NCI-H1417 (cell line): Measurements from ENCODE around the gene KISS1R.
"Not testable (repeated sequence)": the region's sequence is repeated elsewhere in the genome, so short reads cannot be mapped to it uniquely, and the experiment has no call there.

Source experiments
- DNase-seq, 3 experiments: peaks; one replicate each; lab custom pipeline; 2025; lab: John Stamatoyannopoulos, UW

The KISS1R gene

GRCh38 chr19:917323-918151, at the start of gene KISS1R:
TSS of gene KISS1R (plus strand) at chr19:917333. CDS start at chr19:917503, 170 bp downstream.
- peak in 2 of 3 experiments; percentile 84 to 86 for DNase-seq

DNA sequence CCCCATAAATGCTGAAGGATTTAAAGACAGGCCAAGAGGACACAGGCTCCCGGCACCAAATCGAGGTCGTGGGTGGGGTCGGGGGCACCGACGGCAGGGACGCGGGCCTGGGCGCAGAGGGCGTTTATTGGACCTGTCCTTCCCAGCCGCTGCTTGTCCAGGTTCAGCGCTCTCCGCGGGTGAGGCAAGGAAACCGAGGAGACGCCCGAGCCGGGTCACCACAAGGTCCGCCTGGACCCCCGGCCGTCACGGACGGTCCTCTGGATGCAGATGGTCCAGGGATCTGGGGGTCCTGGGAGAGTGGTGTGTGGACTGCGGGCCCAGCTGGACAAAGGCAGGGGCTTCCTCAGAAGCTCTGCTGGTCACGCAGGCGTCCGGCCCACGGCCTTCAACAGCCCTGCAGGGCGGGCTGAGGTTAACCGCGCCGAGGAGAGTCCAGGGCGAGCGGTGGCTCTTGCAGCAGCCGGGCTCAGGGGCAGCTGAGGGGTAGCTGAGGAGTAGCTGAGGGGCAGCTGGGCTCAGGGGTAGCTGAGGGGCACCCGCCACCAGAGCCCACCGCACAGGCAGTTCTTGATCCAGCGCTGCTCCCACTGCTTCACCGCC, 49.2 kb upstream of the KISS1R start:
- no peak for DNase-seq

DNA sequence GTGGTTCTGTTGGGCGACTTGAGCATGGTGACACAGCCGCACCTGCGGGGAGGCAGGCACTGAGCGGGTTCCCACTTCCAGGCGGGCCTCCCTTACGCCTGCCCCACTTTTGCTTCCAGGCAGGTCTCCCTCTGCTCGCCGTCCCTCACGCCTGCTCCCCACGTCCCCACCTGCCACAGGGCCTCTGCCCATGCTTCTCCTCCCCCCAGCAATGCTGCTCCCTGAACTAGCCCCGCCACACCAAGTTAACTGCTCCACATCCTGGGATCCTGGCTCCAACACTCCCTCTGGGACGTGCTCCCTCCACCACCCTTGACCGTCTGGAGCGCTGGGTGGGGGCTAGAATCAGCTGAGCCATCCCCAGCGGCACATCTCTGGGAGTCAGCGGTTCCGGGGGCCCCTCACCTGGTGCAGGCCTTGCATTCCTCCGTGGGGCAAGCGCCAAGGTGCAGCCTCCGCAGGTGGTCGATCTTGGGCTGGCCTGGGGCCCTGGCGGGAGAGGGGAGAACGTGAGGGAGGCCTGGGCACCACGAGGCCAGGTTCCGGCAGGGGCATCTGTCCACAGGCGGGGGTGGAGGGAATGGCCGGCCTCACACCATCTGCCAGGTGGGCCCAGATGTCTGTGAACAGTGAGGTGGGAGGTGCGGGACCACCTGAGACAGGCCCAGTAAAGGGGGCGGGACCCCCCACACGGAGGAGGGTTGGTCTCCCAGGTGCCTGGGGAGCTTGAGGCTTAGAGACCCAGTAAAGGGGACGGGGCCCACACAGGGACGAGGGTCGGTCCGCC, 48.5 kb upstream of the KISS1R start:
- DNase-seq, result no peak

GRCh38 chr19:869245-870177, 47.6 kb upstream of the KISS1R start:
- DNase-seq, result no peak

DNA sequence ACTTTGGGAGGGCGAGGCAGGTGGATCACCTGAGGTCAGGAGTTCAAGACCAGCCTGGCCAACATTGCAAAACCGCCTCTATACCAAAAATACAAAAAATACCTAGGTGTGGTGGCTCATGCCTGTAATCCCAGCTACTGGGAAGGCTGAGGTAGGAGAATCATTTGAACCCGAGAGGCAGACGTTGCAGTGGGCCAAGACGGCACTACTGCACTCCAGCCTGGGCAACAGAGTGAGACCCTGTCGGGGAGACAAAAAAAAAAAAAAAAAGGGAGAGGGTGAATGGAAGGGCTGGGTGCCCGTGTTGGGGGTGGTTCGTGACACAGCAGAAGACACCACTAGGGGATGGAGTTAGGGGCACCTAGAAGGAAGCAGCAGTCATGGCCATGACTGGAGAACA, 46.8 kb upstream of the KISS1R start:
- DNase-seq, result no peak

GRCh38 chr19:870963-871401, 46.2 kb upstream of the KISS1R start:
- DNase-seq, result no peak

GRCh38 chr19:871446-872265, 45.5 kb upstream of the KISS1R start:
- no peak for DNase-seq

DNA sequence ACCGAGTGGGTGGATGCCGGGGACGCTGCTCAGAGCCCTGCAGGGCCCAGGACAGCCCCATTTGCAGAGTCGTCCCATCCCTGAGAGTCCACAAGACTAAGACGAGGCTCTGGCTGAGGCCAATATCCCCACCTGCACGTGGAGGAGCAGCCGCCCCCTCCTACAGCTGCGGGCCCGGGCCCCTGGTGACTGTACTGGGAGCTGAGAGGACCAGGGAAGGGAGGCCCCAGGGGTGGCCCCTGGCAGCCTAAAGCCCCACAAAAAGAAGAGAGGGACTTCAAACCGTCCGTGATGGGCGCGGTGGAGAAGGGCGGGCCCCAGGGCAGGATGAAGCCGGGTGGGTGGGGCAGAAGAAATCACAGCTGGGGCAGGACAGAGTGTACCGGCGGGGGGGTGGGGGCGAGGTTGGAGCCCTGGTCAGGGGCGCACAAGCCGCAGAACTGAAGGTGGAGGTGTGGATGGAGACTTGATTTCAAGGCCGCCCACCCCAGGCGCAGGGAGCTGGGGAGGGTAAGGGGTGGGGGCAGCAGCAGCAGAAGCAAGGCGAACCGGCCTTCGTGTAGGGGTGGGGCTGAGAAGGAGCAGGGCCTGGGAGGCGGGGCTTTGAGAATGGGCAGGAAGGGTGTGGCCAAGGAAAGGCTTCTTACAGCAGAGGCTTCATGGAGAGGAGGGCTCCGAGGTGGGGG, 44.7 kb upstream of the KISS1R start:
- peak in 1 of 3 experiments; percentile 35 for DNase-seq

DNA sequence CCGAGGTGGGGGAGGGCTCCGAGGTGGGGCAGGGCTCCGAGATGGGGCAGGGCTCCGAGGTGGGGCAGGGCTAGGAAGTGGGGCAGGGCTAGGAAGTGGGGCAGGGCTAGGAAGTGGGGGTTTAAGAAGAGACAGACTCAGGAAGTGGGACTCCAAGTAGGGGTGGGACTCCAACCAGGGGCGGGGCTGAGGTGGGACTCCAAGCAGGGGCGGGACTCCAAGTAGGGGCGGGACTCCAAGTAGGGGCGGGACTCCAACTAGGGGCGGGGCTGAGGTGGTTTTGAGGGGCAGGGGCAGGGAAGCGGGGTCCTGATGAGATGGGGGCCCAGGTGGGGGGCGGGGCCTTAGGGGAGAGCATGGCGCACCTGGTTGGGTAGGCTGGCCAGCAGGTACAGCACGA, 44.0 kb upstream of the KISS1R start:
- DNase-seq, result no peak

DNA sequence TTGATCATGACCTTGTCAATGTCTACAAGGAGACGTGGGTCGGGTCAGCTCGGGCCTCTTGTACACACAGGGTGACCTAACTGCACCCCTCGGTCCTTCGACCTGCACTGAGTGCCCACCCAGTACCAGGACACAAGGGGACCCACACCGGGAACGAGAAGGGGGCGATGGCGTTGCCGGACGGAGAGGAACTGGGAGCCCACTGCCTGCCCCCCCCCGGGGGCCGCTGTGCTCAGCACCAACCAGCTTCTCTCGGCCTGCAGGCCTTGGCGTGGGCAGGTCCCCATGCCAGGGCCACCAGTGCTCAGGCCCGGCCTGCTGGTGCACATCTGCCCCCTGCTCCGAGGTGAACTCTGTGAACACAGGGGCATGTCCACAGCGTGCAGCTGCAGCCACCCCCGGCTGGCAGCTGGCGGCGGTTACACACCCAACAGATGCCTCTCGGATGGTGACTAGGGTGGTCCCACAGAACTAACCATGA, 43.5 kb upstream of the KISS1R start:
- DNase-seq, result no peak

GRCh38 chr19:875265-875879, 41.8 kb upstream of the KISS1R start:
- DNase-seq, result no peak

GRCh38 chr19:876089-876488, 41.0 kb upstream of the KISS1R start:
- DNase-seq, result no peak

- DNase-seq, result peak in 1 of 3 experiments; percentile 56
Observed at GRCh38 chr19:876780-877314, 40.3 kb upstream of the KISS1R start.

DNA sequence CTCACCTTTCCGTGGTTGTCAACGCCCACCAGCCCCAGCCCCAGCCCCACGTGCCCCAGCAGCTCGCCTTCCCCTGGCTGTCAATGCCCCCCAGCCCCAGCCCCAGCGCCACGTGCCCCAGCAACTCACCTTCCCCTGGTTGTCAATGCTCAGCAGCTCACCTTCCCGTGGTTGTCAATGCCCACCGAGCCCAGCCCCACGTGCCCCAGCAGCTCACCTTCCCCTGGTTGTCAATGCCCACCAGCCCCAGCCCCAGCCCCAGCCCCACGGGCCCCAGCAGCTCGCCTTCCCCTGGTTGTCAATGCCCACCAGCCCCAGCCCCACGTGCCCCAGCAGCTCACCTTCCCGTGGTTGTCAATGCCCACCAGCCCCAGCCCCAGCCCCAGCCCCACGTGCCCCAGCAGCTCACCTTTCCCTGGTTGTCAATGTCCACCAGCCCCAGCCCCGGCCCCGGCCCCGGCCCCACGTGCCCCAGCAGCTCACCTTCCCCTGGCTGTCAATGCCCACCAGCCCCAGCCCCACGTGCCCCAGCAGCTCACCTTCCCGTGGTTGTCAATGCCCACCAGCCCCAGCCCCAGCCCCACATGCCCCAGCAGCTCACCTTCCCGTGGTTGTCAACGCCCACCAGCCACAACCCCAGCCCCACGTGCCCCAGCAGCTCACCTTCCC, 39.0 kb upstream of the KISS1R start:
- DNase-seq, result not testable (repeated sequence)

- DNase-seq, result not testable (repeated sequence)
Observed at GRCh38 chr19:878751-879561, 38.2 kb upstream of the KISS1R start.

- DNase-seq, result no peak
Observed at GRCh38 chr19:879711-880438, 37.3 kb upstream of the KISS1R start.
